Lung microvascular endothelial cell (primary cell): Measurements from ENCODE around the gene SNTG2. TPM values are rescaled to one million over a fixed set of nuclear protein-coding genes. Genes with fewer than 3 reads are reported as not detected.

Experiments
- DNase-seq, 2 donors: peaks; one replicate each; pipeline versions ENCODE4 v3.0.0 to v3.0.0-alpha.2; 2010; ENCODE audit warnings: low read depth in 2 of 2
- total RNA-seq: library from RNA; depleted of rRNA; stranded (reverse); fragments of >200 nt; gene quantifications from 2 replicates; pipeline ENCODE4 v1.2.1, GENCODE V29; 2014

SNTG2 gene
- total RNA-seq, 1 donor from 2014 or later: 0.79 TPM

DNA sequence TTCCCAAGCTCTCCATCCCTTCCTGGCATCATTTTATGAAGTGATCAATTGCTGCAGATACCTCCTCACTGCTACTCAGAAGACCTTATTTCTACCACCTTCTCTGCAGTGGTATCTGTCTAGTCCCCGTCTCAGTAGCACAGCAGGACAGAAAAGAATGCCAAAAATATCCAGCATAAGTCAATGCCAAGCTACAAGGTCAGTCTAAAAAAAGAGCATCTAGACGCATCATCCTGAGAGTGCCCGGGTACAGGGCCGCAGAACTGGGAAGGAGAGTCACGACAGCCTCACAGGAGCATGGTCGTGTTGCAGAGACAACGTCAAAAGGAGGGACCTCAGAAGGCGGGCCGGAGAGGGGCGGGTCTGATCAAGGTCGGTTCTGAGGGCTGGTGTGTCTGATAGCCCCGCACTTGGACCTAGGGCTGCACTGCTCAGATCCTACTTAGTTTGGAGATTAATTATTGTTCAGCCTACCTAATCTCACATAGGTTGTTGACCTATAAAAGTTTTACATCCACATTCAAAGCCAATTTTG, 24.3 kb upstream of the SNTG2 start:
- no peak for DNase-seq

DNA sequence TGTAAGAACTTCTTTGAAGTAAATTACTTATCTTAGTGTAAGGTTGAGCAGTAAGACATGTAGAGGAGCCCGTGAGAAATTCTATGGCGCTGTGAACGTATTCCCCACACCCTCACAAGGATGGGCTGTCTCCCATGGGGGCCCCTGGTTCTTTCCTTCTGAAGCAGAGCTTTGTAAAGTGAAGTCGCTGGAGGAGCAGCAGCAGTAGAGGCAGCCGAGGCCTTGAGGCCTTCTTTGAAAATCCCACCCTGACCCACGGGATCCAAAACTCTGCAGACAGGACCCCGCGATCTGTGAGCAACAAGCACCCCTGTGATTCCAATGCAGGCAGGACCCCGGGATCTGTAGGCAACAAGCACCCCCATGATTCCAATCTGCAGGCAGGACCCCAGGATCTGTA, 23.8 kb upstream of the SNTG2 start:
- DNase-seq: no peak

DNA sequence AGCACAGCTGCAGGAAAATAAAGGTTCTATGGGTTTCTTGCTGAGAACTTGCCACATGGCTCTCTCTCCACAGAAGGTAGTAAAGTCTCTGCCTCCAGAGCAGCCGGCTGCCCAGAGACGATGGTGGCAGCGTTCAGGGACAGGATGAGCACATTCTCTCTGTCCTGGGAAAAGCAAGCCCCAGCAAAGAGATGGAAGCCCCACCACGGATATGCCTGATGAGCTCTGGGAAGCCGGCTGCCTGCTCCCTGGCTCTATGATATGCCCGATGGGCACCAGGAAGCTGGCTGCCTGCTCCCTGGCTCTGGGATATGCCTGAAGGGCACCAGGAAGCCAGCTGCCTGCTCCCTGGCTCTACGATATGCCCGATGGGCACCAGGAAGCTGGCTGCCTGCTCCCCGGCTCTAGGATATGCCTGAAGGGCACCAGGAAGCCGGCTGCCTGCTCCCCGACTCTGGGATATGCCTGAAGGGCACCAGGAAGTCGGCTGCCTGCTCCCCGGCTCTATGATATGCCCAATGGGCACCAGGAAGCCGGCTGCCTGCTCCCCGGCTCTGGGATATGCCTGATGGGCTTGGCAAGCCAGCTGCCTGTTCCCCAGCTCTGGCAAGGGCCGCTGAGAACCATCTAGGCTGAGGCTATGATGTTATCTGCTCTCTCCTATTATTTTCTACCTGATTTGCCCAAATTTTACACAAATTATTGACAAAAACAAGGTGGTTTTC, 21.5 kb upstream of the SNTG2 start:
- no peak for DNase-seq

DNA sequence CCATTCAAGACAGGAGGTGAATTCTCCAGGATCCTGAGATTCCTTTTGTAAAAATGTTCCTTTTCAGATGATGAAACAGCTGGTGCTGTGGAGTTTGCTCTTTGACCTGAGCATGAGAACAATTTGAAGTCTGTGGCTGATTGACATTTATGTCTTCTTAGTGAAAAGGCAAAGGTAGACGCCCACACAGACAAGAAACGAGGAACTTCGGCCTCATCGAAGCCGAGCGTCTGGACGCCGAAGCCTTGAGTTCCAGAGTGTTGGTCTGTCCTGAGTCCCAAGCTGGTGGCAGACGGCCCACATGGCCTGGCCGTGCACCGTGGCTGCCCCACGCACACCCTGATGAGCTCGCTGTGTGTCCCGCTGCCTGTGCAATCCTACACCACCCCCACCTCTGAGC, 20.7 kb upstream of the SNTG2 start:
- no peak for DNase-seq

DNA sequence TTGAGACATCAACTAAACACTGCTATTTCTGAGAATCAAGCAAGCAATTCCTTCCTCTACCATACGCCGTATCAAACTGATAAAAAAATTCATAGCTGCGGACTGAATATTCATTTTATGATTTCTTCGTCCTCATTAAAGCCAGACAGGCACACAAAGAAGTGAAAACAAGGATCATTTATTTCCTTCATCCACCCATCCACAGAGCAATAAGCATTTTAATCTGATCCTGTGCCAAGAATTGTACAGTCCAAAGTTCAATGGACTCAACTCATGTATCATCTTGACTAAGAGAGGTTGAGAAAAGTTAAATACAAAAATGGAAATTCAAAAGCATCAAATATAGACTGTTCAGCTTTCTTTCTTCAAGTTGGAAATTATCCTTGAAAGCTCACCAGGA, 19.7 kb upstream of the SNTG2 start:
- DNase-seq: no peak

DNA sequence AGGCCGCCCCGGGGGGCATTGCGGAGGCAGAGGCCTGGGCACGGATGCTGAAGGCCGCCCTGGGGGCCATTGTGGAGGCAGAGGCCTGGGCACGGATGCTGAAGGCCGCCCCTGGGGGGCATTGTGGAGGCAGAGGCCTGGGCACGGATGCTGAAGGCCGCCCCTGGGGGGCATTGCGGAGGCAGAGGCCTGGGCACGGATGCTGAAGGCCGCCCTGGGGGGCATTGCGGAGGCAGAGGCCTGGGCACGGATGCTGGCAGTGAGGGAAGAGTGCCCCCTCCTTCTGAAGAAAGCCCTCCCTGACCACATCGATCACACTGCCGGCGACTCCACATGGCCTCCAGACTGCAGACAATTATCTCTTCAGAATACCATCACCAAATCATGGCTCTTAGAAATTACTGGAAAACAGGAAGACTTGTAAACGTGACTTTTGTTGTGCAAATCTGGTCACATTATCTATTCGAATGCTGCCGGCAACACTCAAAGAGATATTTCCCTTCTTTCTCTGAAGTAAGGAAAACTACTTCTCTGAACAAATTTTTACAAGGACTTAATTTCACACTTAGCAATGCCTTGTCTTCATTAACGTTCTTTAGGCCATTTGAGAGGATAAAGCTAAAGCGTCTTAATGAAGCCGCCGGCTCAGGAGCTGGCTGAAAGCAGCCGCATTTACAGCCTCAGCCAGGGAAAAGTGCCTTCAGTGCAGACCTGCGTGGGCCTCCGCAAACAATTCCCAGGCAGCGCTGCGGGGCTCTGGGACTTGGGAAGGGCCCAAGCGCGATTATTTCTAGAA, 18.1 kb upstream of the SNTG2 start:
- DNase-seq: no peak

DNA sequence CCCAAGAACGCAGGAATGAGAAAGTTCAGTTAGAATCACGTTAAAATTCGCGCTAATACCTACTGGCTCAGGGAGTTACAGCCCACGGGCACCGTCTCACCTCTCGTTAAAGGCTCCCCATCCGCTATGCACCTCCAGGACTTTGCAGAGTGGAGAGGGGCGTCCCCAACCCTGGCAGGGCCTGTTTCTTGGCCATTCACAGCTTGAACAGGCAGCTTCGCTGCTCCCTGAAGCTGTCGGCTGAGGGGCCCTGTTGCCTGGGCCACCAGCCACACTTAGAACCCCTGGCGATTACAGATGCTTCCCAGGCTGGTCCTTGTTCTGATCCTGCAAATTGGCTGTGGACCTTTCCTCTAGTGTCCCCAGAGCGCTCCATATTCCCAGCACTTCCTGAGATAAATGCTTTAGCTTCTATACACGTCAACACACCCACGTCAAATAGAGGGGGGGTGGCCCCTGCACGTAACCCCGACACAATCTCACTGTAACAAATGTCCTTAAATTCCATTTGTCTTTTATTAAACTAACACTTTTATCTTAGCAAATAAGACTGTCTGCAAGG, 16.8 kb upstream of the SNTG2 start:
- DNase-seq: no peak

DNA sequence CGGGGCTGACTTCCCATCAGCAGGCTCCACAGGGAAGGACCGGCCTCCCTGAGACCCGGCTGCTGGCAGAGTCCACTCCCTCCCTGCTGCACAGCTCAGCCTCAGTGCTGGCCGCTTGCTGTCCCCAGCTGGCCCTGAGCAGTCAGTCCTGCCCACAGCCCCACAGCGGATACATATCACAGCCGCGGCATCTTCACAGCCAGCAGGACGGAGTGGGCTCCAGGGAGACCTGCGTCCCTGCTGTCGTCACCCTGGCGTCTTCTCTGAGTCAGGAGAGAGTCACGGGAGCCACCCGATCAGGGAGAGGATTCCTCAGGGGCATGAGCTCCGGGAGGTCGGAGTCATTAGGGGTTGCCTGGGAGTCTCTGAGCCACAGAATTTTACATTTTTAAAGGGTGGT, 13.1 kb upstream of the SNTG2 start:
- DNase-seq: no peak

DNA sequence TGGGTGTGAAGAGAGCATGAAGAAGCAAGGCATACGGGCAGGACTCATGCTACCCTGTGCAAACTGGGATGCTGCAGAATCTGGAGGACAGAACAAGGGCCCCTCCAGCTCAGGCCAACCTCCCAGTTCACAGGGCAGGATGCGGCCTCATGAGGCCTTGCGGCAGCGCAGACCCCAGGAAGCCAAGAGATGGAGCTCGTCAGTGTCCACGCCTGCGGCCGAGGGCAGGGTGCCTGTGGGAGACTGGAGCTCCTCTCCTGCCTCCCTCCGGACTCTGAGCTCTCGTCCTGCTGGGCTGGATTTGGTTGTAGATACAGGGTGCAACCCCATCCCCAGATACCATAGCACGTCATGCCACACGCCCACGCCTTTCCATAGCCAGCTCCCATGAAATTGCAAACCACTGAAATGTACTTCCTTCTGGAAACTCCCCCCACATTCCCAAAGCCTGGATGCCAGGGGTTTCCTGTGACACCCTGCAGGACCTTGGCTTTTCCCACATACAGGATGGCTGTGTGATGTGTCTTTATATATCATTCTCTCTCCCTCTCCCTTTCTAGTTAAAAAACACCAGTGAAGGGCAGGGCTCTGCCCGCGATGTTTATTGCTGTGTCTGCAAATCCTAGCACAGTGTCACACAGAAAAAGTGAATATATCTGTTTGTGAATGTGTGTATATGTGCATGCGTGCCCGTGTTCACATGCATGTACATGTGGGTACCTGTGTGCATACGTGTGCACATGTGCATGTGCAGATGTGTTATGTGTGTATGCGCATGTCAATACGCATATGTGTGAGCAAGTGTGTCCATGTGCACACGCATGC, 12.3 kb upstream of the SNTG2 start:
- no peak for DNase-seq

DNA sequence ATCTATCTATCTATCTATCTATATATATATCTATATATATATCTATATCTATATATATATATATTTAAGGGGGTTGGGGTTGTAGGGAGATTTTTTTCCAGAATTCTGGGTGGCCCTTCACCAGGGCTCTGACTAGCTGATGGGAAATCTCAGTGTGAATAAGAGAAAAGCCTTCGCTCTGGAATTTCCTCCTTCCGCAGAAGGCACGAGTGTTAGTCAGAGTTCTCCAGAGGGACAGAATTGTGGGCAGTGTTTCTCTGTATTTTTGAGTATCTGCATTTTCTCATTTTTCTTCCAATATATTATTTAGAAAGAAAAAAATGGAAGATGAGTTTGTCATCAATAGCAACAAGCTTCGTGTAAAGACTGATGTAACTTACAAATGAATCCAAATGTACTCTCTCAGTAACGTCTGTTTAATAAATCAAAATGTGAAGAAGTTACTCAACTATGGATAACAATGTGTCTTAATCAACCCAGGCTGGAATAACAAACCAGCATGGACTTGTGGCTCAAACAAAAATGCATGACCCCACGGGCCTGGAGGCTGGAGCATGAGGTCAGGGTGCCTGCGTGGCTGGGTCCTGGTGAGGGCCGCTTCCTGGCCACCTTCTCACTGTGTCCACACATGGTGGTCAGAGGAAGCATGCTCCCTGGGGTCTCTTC, 10.6 kb upstream of the SNTG2 start:
- no peak for DNase-seq

DNA sequence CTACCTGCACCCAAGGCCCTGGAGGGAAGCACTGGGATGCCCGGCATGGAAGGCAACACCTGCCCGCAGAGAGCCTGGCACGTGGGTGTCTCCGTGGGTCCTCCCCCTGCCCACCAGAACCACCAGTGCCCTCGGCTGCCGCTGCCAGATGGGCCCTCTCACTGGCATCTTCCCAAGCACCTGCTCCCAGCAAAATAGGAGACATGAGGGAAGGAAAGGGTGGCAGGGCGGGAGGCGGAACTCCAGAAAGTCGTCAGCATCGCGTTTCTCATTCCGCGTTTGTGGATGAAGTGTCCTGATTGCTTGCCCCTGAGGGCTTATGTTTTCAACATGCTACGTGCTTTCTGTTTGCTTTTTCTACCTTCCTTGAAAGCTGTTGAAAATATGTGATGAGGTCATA, 8.8 kb upstream of the SNTG2 start:
- DNase-seq: no peak

DNA sequence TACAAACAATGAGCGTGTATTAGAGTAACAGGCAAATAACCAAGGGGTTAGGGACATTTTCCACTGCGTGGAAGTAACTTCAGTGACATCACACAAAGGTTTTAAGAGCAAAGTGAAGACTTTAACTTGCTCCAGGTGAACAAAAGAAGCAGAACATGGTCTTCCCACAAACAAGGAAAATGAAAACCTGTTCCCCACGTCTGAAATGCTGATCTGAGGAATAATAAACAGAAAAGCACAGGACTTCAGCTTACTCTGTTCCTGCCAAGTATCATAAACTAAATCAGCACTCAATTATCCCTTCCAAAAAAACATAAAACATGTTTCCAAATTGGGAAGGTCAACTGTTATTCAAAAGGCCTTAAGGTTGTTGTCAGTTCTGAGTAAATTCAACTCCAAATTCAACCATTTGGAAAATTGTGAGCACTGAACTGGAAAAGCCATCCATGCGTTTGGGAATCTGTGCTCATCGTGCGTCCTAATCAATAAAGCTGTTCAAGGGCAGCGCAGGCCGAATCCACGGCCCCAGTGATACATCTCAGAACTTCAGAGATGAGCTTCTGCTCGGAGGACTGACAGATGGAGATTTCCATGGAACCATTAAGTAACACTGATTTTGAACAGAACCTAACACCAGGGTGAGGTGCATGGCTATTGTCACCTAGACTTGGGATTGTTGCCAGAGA, 7.7 kb upstream of the SNTG2 start:
- DNase-seq: no peak

DNA sequence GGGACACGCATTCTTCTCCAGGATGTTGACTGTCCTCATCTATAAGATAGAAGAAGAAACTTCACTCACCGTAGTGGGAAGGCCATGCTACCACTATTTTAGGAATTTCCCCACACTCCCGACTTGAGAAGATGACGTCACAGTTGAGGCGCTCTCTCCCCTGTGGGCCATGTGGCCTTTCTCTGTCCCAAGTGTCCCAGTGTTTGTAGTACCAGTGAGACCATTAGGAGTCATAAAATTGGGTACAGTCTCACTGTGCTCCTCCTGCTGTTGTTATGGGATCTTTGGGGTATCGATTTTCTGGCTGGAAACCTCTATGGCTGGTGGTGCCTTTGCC, 7.2 kb upstream of the SNTG2 start:
- no peak for DNase-seq

DNA sequence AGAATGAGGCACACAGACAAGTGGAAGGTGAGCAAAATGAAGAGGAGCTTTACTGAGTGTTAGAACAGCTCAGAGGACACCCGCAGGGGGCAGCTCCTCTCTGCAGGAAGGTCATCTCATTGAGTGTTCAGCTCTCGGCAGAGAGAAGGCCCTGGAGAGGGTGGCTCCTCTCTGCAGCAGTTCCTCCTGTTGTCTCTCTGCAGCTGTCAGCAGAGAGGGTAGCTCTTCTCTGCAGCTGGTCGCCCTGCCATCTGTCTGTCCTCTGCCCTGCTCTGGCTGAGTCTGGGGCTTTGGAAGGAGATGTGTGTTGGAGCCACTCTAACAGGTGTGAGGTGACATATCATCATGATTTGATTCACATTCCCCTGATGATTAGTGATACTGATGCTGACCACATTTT, 6.8 kb upstream of the SNTG2 start:
- no peak for DNase-seq

DNA sequence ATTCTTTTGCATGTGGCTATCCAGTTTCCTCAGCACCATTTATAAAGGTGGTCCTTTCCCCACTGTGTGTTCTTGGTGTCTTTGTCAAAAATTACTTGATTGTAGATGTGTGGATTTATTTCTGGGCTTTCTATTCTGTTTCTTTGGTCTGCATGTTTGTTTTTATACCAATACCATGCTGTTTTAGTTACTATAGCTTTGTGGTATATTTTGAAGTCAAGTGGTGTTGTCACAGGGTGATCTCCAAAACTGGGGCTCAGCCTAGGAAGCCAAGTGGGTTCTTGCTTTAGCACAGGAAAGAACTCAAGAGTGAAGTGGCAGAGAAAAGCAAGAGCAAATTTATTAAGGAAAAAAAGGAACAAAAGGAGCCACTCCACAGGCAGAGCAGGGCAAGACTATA, 6.0 kb upstream of the SNTG2 start:
- DNase-seq: no peak

DNA sequence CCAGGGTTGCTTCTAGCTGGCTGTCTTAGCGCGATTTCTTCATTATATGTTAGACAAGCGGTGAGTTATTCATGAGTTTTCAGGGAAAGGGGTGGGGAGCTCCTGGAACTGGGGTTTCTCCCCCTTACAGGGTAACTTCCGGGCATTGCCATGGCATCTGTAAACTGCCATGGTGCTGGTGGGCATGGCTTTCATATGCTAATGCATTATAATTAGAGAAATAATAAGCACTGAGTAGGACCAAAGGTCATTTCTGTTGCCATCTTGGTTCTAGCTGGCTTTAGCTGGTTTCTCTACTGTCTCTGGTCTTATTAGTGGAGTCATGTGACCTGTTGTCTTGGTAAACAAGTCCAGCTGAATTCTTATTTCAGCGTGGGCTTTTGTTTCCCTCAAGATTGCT, 5.5 kb upstream of the SNTG2 start:
- no peak for DNase-seq

DNA sequence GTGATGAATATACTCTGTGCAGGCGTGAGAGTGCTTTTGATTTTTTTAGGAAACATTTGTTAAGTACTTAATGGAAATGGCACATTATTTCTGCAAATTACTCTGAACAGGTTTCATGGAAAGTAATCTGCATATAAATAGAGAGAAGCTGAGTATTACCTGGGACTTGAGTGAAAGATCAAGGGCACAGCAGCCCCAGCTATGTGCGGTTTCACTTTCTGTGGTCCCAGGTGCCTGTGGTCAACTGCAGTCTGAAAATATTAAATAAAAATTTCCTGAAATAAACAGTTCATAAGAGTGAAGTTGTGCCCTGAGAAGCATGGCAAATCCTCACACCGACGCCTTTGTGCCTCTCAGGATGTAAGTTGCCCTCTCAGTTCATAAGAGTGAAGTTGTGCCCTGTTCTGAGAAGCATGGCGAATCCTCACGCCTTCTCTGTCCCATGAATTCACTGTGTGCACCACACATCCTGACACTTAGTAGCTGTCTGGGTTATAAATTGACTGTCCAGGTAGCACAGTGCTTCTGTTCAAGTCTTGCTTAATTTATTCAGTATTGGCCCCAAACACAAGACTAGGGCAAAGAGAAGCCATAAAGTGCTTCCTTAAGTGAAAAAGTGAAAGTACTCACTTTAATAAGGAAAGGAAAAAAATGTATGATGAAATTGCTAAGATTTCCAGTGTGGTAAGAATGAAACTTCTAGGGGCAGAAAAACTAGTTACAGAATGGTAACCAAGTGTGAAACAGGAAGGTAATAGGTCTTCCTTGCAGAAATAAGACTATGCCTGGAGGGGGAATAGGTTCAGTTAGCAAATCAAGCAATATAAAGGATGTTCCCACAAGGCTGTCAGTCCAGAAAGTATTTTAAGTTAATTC, 4.3 kb upstream of the SNTG2 start:
- DNase-seq: no peak

DNA sequence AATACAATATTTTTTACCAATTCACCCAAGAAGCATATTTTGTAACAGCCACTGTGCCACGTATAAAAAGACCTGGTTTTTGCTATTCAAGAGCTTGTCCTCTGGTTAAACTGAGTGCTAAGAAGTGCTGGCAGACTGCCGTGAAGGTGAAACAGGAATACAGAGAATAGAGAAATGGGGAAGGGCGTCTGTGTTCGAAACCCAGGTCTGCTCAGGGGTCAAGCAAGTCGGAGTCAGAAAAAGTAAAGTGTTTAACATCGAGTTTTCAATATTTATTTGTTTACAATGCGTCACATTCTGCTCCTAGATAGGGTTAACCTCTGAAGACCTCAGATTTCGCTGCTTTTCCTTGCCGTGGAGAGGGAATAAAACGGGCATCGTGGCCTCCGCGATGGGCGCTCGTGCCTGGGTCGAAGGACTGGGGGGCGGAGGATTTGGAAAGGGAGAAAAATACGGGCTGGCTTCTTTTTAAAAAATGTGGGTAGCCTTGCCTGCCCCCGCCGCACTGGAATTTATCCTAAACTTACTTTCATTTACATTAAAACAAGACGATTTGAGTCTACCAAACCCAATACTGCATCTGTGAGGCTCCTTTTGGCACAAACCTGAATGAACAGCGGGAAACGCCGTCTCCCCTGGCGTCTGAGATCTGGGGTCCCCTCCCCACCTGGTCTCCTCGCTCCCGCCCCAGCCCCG, 1.1 kb upstream of the SNTG2 start:
- DNase-seq: no peak
